ENCODE data around the gene NDUFB6. TPM values are rescaled to one million over a fixed set of nuclear protein-coding genes. Genes with fewer than 3 reads are reported as not detected.

The NDUFB6 gene
- total RNA-seq, 4 donors from 2014 or later: 38.5 to 52.5 (median 48.6) TPM

DNA sequence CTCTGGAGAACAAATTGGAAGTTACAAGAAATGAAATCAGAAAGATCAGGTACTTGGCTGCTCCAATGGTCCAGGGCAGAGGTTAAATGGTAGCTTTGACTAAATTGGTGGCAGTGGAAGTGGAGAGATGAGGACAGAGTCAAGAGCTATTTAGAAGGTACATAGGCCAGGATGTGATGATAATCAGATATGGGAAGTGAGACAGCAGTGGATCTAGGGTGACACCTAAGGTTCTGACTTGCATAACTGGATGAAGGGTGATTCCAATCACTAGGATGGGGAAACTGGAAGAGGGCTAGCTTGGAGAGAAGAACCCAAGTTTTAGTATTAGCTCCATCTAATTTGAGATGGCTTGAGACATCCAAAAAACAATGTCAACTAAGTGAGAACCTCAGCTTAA, 24.0 kb upstream of the NDUFB6 start:
- Histone ChIP-seq H3K27ac (replicated peaks in 1 of 4) (no peak overlapping the region), H3K4me3 (no peak overlapping the region), H3K27me3 (no peaks in the 10 kb centered on the region), H3K4me1 (no peaks in the 10 kb centered on the region), H3K9me3 (no peaks in the 10 kb centered on the region), H3K36me3 (no peaks in the 10 kb centered on the region)
- TF ChIP-seq POLR2AphosphoS5 (IDR thresholded peaks at IDR 0.05) (no peak), POLR2A (IDR thresholded peaks at IDR 0.05; ENCODE audit: low read depth) (no peak), EP300 (IDR thresholded peaks at IDR 0.05) (no peak)
- TF ChIP-seq, protein P1, sequence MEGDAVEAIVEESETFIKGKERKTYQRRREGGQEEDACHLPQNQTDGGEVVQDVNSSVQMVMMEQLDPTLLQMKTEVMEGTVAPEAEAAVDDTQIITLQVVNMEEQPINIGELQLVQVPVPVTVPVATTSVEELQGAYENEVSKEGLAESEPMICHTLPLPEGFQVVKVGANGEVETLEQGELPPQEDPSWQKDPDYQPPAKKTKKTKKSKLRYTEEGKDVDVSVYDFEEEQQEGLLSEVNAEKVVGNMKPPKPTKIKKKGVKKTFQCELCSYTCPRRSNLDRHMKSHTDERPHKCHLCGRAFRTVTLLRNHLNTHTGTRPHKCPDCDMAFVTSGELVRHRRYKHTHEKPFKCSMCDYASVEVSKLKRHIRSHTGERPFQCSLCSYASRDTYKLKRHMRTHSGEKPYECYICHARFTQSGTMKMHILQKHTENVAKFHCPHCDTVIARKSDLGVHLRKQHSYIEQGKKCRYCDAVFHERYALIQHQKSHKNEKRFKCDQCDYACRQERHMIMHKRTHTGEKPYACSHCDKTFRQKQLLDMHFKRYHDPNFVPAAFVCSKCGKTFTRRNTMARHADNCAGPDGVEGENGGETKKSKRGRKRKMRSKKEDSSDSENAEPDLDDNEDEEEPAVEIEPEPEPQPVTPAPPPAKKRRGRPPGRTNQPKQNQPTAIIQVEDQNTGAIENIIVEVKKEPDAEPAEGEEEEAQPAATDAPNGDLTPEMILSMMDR (IDR thresholded peaks at IDR 0.05): no peak
- no peak for DNase-seq (ENCODE audit: extremely low spot score)
- intact Hi-C loops (cut with DNase I): no loop called here

DNA sequence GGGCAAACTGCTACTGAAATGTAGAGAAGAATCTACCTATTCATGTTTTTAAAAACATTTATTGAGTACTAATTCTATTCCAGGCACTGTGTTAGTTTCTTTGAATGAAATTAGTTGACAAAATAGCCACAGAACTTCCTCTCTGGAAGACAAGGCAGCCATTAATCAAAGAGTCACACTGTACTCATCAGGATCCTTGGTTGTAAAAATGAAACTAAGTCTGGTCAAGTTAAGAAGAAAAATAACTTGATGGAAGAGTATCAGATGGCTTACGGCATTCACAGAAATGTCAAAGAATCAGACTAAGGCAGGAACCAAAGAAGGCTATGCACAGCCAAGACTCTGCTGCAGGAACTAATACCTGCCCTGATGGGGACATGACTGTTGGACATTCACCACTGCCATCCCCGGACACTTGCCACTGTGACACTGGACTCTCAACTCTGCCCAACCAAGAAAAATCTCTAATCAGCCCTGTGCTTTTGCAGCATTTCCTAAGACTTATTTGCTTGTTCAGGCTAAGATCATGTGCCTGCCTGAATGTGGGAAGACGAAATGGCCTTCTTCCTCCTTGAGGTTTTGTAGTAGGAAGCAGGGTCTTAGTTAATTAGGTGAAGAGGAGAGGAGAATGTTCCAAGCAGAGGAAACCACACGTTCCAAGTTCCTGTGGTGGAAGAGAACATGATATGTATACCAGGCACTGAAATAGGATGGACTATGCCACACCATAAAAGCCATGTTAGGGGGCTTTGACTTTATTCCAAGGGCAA, 23.3 kb upstream of the NDUFB6 start:
- 68% methylated on average over 4 of the region's 4 CpGs for WGBS
- H3K4me3 ChIP-seq: no peak overlapping the region
- H3K36me3 ChIP-seq: no peaks in the 10 kb centered on the region
- H3K4me1 ChIP-seq: no peaks in the 10 kb centered on the region
- no peak for DNase-seq (ENCODE audit: extremely low spot score)
- no peak for TF ChIP-seq EP300 (IDR thresholded peaks at IDR 0.05)
- H3K9me3 ChIP-seq: no peaks in the 10 kb centered on the region
- intact Hi-C loops (cut with DNase I): no loop called here
- H3K27ac ChIP-seq (replicated peaks in 1 of 4): no peak overlapping the region
- H3K27me3 ChIP-seq: no peaks in the 10 kb centered on the region

DNA sequence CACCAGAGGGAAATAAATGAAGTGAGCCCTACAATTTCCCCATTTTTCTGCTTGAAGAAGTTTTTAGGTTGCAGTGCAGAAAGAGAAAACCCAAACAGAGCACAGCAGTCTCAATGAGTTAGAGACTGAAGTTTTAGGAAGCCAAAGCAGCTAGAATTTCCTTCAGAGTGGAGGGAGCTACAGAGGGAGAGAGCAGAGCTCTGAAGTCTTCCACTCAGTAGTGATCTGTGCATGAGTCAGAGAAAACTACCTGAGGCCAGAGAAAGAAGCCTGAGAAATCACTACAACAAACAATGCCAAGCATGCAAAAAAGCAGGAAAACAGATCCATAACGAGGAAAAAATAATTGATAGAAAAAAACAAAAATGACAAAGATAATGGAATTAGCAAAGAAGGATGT, 17.9 kb upstream of the NDUFB6 start:
- no peak for TF ChIP-seq EP300 (IDR thresholded peaks at IDR 0.05)
- TF ChIP-seq POLR2AphosphoS5 (IDR thresholded peaks at IDR 0.05): no peak
- TF ChIP-seq POLR2A (IDR thresholded peaks at IDR 0.05; ENCODE audit: low read depth): no peak
- TF ChIP-seq, protein P1 (IDR thresholded peaks at IDR 0.05): no peak
- intact Hi-C loops (cut with DNase I): no loop called here
- 71% methylated on average over 1 of the region's 1 CpG for WGBS

DNA sequence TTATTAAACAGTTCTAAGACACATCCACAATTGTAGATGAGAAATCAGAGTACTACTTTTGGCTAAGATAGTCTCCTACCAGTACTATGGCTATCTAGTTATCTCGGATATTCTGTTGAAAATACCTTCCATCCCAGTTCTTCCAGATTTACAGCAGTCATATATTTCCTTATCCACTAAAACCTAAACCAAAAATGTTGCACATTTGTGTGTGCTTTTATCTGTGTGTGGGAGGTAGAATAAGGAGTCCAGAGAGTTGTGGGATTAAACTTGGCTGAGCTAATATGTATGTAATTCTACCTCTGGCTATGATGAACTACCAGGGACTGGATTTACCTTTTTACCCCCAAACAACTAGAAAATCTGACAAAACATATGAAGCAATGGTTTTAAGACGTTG, 17.5 kb upstream of the NDUFB6 start:
- Histone ChIP-seq H3K27me3 (peaks cover 0 to 8% (median 0%) of the 10 kb centered on the region in 4 donors), H3K4me3 (no peak overlapping the region), H3K9me3 (no peaks in the 10 kb centered on the region), H3K36me3 (no peaks in the 10 kb centered on the region), H3K4me1 (no peaks in the 10 kb centered on the region), H3K27ac (replicated peaks in 1 of 4) (no peak overlapping the region)
- DNase-seq (ENCODE audit: extremely low spot score): no peak
- TF ChIP-seq POLR2AphosphoS5 (IDR thresholded peaks at IDR 0.05): no peak
- TF ChIP-seq EP300 (IDR thresholded peaks at IDR 0.05): no peak
- TF ChIP-seq, protein P1 (IDR thresholded peaks at IDR 0.05): no peak
- no peak for TF ChIP-seq POLR2A (IDR thresholded peaks at IDR 0.05; ENCODE audit: low read depth)
- intact Hi-C loops (cut with DNase I): no loop called here
- 59% methylated on average over 2 of the region's 2 CpGs for WGBS

More for the DNA sequence above, 17.9 kb upstream of the NDUFB6 start:
- Histone ChIP-seq H3K9me3 (no peaks in the 10 kb centered on the region), H3K4me3 (no peak overlapping the region), H3K4me1 (no peaks in the 10 kb centered on the region), H3K36me3 (no peaks in the 10 kb centered on the region), H3K27ac (replicated peaks in 1 of 4) (no peak overlapping the region), H3K27me3 (peaks cover 0 to 8% (median 0%) of the 10 kb centered on the region in 4 donors)
- no peak for DNase-seq (ENCODE audit: extremely low spot score)

DNA sequence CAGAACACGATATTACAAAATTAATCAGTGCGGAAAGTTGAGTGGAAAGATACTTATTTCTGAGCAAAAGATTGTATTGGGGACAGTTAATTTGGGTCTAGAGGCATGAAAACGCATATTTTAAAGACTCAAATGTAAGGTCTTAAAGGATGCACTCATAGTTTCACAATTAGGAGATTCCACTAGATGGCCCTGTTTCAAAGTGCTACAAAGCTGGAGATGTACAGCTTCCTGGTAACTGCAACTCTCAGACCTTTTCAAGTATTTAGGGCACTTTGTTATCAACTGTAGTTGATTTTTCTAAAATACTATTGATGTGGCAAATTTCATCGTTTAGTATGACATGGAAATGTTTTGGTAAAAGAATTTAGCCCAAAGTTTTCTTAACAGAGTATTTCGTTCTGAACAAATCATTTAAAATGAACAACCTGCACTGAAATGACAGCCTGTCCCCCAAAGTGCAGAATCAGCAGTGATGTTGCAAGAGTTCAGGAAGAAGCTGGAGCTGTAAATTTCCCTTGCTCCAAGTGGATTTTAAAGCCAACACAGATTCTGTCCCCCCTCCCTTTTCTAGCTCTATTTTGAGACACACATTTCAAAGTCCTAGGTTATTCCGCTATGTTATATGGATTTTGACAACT, 16.2 kb upstream of the NDUFB6 start:
- Histone ChIP-seq H3K27me3 (peaks cover 0 to 8% (median 0%) of the 10 kb centered on the region in 4 donors), H3K9me3 (no peaks in the 10 kb centered on the region), H3K36me3 (no peaks in the 10 kb centered on the region), H3K4me3 (no peak overlapping the region), H3K4me1 (no peaks in the 10 kb centered on the region), H3K27ac (replicated peaks in 1 of 4) (no peak overlapping the region)
- DNase-seq (ENCODE audit: extremely low spot score): no peak
- intact Hi-C loops (cut with DNase I): no loop called here
- TF ChIP-seq, protein P1 (IDR thresholded peaks at IDR 0.05): peak in 2 of 3 experiments; percentile 28 to 33
- no peak for TF ChIP-seq POLR2AphosphoS5 (IDR thresholded peaks at IDR 0.05)
- 45% methylated on average over 6 of the region's 6 CpGs for WGBS

Measured in esophagus muscularis mucosa (tissue), 4 donors.